ENCODE data around the gene CAMSAP1.

Gene CAMSAP1

DNA sequence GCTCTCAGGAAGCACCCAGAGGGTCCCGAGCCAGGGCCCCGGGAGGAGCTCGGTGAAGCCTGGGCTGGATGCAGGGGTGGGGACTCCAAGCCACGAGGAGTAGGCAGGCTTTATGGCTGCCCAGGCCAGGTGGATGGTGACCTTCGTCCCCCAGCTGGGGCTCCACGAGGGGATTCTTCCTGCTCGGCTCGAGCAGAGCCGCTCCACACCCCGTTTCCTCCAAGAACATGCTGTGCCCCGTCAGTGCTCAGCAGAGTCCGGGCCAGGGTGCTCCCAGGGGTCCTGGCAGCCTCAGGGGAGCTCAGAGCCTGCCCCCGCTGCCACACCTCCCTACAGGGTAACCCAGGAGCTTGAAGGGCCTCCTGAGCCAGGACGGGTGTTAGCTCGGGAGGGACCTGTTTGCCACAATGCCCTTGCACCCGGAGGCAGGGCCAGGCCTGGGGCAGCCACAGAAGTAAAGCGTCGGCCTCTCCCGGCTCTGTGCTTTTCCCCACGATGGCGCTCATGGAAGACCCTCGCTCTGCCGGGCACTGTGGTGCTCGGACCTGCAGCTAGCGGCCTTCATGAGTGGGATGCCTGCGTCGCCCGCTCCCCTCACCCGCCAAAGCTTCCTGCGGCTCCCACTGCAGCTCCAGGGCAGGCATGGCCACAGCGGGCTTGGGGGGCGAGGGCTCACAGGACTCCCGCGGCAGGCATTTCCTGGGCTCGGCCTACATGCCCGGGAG, 118.6 kb downstream of the CAMSAP1 start:
- DNase-seq: no peak

DNA sequence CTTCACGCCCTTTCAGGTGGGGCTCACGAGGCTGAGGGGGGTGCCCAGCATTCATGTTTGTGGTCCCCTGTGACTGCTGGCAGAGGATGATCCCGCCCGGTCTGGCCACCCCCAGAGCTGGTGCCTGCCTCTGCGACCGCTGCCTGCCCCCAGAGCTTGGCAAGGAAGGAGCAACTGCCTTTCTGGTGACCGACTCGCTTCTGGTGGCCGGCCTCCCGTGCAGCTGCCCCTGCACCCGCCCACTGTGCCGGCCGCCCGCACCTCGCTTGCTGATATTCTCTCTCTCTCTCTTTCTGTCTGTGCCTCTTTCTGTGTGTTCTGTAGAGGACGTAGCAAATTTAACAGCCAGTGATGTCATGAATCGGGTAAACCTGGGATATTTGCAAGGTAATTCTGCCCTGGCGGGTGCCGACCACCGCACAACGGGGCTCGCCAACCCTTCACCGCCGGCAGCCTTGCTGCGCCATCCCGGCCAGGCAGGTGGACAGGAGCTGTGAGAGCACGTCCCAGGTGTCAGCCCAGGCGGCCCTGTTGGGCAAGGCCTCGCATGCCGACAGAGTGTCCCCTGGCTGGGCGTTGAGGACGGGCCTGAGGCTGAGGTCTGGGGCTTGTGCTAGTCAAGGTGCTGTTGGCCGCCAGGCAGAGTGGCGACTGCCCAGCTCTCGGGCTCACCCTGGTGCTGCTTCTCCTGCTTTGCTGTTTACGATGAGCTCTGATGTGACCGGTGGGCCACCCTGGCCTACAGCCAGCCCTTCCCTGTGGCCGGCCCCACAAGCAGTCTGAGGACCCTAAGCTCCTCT, 119.4 kb downstream of the CAMSAP1 start:
- no peak for DNase-seq

DNA sequence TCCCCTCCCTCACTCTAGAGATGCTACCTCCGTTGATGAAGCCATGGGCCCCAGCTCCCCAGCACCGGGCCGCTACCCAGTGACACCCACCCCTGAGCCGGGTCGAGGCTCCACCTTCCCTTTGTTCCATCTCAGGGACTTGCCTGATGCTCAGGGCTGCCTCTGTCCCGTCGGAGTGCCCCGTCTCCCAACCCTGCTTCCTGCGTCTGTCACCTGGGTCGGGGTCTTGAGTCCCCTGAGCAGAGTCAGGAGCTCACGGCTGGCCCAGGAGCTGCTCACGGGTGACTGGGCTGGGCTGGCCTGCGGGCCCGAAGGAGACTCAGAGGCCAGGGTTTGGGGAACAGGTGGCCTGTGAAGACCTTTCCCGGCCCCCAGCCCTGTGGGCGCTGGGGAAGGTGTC, 120.0 kb downstream of the CAMSAP1 start:
- no peak for DNase-seq

DNA sequence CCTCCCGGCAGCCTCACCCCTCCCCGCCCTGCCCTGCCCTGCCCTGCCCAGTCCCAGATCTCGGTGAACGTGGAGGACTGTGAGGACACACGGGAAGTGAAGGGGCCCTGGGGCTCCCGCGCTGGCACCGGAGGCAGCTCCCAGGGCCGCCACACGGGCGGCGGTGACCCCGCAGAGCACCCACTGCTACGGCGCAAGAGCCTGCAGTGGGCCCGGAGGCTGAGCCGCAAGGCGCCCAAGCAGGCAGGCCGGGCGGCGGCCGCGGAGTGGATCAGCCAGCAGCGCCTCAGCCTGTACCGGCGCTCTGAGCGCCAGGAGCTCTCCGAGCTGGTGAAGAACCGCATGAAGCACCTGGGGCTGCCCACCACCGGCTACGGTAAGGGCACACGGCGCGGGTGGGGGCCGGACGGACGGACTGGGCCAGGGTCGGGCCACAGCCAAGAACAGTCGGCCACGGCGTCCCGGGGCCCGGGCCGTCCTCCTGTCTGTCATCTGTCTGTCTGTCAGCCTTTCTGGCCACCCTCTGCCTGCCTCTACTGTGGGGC, 121.1 kb downstream of the CAMSAP1 start:
- no peak for DNase-seq

DNA sequence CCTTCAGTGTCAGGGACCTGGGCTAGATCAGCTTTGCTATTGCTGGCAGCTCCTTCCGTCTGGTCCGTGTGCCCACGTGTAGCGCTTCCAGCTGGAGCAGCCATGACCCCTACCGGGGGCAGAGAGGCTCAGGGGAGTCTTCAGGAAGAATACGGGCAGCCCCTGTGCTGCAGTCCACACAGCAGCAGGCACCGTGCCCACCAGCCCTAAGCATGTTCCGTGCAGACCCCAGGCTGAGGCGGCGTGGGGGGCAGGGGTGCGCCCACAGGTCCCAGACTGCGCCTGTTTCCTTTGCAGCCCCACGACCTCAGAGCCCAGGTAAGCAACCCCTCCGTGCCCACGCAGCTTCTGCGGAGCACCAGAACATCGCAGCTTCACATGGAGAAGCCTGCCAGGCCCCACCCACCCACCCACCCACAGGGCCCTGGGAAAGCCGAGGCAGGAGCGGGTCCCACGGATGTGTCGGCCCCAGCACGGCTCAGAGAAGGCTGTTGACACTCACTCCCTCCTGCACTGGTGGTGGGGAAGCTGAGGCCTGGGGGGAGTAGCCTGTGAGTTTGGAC, 122.3 kb downstream of the CAMSAP1 start:
- no peak for DNase-seq

DNA sequence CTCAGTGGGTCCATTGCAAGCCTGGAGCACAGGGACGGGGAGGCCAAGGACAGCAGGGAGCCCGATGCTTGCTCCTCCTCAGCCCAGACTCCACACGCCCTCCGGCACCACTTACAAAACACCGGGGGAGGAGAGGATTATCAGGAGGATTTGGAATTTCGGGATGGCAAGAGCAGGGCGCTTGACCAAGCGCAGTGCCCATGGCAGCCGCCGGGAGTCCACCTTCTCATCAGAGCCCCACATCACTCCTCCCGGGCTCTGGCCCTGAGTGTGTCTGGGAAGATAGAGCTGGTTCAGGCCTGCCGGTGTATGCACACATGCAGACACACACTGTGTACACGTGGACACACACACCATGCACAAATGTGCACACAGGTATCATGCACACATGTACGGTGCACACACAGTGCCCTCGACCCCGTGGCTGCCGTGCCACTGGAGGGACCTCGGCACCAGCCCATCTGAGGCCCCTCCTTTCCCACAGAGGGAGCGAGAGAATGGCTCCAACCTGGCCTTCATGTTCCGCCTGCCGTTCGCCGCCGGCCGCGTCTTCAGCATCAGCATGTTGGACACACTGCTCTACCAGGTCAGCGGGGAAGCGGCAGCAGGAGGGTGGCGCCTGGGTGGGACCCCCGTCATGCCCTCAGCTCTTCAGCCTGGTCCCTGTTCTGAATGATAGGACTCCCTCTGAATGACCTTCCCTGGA, 123.7 kb downstream of the CAMSAP1 start:
- DNase-seq: no peak

DNA sequence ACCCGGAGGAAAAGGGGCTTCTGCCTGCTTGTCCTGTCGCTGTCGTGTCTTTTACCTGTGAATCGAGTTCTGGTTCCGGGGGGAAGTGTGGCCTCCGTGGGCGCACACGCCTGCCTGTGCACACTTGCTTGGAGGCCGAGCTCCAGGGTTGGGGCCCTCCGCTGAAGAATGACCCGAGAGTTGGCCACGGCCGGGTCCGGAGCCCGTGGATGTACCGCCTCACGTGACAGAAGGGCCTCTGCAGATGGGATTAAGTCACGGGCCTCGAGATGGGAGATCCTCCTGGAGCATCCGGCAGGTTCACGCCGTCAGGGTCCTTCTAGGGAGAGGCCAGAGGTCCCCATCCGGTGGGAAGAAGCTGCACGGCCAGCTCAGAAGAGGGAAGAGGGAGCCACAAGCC, 124.4 kb downstream of the CAMSAP1 start:
- no peak for DNase-seq

DNA sequence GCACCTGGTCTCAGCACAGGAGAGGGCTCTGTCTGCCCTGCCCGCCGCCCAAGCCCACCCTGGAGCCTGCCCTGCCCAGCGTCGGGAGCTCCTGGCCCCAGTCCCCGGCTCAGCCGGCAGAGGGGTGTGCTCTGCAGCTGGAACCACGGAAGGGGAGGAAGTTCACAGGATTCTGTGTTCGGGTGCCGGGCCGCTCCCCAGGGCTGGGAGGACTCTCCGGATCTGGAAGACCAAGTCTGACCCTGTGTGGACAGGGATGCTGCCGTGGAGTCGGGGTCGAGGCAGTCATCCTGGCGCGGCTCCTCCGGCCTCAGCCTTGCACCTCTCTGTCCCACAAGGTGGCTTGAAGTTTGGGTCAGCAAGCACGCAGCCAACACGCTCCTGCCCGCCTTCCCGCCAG, 126.7 kb downstream of the CAMSAP1 start:
- DNase-seq: no peak

DNA sequence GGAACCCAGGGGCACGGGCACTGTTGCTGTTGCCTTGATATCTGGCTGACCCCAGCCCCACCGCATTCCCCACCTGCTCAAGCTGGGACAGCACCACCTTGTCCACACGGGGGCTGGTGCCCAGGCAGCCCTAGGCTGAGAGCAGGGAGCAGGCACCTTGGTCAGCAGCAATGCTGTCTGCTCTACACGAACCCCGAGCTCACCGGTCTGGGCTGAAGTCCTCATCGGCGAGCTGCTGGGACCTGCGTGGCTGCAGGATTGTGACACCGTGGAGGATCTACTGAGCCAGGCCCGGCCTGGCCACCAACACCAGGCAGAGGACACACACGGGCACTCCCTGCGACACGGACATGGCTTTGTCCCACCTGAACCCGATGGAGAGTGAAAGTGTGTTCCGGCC, 127.3 kb downstream of the CAMSAP1 start:
- no peak for DNase-seq

DNA sequence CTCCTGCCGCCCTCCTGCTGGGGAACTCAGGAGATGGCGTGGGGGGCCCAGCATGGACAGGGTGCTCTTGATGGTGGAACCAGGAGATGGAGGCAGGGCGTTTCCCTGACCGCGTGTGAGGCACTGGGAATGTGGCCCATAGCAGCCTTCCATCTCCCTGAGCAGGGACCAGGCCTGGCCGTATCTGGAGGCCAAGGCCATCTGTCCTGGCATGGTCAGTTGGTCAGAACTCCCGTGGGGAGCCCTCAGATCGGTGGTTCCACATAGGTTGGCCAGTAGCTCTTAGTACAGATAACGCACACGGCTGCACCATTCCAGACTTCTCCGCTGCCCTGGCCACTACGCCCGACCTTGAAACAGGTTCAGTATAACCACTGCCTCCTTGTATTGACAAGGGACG, 127.8 kb downstream of the CAMSAP1 start:
- no peak for DNase-seq

DNA sequence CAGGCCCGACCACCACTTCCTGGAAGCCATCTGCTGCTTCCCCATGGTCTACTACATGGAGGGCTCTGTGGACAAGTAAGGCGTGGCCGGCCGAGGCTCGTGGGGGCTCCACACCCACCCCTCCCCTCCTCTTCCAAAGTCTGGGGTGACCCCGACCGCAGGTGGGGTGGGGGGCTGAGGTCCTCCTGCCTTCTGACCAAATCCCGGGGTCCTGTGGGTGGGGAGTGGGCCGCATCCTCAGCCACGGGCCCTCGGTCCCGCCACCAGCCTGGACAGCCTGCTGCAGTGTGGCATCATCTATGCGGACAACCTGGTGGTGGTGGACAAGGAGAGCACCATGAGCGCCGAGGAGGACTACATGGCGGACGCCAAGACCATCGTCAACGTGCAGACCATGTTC, 128.9 kb downstream of the CAMSAP1 start:
- no peak for DNase-seq

DNA sequence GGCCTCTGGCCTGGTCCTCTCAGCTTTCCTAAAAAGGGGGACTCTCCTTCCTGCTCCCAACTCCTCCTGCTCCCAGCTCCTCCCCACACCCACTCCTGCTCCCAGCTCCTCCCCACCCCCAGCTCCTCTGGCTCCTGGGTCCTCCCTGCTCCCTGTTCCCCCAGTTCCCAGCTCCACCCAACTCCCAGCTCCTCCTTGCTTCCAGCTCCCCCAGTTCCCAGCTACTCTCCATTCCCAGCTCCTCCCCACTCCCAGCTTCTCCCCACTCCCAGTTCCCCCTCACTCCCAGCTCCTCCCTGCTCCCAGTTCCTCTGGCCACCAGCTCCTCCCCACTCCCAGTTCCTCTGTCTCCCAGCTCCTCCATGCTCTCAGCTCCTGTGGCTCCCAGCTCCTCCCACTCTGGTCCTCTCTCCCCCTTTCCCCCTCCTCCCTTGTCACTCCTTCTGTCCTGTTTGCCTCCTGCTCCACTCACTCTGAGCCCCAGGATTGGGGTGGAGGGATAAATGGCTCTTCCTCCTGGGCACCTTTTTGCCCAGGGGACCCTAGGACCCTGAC, 129.6 kb downstream of the CAMSAP1 start:
- no peak for DNase-seq

DNA sequence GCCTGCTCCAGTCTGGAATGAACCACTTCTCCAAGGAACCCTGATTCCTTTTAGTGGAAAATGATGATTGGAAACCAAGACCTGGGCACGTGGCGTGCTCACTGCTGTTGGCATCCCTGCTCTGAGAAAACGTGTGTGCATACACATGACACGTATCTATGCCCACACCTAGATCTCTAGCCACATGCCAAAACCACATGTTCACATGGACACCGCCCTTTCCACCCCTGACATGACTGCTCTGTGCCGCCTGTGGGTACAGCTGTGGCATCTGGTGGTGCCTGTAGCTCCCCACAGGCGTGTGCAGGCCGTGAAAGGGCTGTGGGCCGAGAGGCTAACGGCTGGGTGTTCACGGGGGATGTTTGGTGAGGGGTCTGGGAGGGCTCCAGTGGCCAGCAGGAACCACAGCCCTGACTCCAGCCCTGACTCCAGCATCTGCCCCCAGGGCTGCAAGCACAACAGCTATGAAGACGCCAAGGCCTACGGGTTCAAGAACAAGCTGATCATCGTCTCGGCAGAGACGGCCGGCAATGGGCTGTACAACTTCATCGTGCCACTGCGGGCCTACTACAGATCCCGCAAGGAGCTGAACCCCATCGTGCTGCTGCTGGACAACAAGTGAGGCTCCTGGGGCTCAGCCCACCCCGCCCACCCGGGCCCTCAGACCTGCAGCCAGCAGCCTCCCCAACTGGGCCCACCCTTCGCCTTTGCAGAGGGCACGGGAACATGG, 130.3 kb downstream of the CAMSAP1 start:
- DNase-seq: no peak

DNA sequence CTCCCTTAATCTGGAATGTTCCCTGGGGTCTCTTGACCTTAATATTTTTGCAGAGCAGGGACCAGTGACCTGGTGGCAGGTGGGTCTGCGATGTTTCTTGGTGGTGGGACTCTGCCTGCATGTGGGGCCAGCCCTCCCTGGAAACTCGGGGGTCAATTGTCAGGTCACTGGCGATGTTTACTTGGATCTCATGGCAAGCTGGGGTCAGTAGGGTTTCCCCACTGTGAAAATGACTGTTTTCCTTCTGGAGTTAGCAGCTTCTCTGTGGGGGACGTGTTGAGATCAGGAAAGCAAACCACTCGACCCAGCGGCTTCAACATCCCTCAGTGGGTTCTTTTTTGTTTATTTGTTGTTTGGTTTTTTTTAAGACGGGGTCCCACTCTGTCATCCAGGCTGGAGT, 131.4 kb downstream of the CAMSAP1 start:
- DNase-seq: no peak

DNA sequence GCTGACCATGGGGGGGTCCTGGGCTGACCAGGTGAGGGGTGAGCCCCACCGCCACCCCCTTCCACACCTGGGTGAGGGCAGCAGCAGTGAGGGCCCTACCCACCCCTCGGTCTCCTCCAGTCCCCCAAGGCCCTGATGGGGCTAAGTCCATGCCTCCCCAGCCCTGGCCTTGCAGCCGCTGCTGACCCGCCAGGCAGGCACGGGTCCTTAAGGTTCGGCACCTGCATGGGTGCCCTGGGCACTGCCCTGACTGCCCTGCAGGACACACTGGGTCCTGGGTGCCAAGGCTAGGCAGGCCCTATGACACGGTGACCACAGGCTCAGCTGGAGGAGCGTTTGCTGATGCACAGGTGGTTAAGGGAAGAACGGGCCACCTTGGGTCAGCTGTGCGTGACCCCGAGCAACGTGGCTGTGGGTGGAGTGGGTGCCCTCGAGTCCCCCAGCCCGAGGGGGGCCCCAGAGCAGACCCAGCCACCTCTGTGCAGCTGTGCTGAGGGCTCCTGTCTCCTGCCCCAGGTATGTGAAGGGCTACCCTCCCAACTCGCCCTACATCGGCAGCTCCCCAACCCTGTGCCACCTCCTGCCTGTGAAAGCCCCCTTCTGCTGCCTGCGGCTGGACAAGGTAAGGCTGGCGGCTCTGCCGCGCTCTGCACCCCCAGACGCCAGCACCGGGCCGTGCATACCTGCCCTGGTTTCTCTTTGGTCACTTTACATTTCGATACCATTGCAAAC, 132.4 kb downstream of the CAMSAP1 start:
- no peak for DNase-seq

DNA sequence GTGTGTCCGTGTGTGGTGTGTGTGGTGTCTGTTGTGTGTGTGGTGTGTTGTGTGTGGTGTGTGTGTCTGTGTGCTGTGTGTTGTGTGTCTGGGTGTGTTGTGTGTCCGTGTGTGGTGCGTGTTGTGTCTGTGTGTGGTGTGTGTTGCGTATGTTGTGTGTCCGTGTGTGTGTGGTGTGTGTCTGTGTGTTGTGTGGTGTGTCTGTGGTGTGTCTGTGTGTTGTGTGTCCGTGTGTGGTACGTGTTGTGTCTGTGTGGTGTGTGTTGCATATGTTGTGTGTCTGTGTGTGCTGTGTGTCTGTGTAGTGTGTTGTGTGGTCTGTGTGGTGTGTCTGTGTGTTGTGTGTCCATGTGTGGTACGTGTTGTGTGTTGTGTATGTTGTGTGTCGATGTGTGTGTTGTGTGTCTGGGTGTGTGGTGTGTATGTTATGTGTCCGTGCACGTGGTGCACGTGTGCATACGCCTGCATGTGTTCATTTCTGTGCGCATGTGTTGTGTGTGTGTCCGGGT, 133.1 kb downstream of the CAMSAP1 start:
- DNase-seq: no peak

DNA sequence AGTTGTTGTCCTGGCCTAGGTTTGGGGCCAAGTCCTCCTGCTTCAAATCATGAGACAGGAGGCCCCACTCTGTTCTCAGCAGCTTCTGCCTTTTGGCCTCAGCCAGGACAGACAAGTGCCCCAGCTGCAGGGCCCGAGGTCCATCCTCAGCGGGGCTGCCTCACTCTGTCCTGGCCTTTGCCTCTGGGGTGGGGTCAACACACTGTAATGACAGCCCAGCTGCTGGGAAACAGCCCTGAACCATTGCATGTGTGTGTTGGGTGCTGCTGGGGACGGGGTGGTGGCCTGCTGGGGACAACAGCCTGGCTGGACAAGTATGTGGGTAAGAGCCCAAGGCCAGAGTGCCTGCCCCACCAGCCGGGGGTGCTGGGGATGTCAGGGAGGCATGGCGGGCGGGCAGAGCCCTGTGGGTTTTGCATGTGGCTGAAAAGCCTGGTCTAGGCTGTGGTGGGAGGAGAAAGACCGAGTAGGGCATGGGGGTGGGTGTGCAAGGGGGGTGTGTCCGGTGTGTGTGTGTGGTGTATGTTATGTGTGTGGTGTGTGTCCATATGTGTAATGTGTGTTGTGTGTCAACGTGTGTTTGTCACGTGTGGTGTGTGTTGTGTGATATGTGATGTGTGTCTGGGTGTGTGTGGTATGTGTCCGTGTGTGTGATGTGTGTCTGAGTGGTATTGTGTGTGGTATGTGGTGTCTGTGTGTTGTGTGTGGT, 133.7 kb downstream of the CAMSAP1 start:
- no peak for DNase-seq

DNA sequence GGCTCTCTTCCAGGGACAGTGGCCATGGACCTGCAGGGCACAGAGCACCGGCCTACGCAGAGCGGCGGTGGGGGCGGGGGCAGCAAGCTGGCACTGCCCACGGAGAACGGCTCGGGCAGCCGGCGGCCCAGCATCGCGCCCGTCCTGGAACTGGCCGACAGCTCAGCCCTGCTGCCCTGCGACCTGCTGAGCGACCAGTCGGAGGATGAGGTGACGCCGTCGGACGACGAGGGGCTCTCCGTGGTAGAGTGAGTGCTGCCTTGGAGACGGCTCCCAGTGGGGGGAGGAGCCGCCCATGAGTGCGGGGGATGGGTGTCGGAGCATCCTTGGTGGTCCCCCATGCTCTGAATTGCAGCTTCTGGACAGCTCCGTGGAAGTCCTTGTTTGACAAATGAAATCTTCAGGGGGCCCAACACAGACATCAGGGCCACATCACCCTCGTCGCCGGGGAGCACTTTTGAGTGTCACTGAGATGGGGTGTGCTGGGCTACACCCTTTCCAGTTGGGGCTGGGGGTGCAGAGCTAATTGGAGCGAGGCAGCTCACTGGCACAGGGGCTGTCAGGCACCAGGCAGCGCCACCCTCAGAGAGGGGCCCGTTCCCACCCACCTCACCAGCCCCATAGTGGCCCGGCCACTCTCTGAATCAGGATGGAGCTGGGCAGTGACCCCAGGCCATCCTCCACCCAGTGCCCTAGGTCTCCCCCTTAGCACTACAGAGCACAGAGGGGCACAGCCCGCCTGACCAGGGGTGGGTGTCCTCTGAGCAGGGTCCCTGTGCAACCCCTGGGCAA, 134.4 kb downstream of the CAMSAP1 start:
- DNase-seq: no peak

DNA sequence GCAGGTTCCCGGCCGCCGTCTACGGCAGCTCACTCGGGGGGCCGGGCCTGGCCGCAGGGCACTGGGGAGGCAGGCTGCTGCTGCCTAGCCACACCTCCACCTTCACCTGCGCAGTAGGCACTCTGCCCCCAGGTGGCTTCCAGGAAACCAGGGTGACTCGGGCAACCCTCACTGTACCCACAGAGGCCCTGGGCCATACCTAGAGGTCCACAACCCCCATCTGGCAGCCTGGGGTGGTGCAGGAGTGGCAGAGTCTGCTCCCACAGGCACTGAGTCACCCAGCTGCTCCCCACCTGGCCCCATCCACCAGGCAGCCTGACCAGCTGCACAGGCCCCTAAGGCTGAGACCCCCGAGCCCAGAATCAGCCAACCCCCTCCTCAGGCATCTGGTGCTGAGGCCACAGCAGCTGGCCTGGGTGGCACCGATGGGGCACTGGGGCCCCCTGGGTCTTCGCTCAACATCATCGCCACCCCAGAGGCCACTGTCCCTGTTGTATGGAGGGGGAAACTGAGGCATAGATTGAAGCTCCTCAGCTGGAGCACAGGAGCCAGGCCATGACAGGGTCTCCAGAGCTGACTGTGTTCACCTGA, 135.2 kb downstream of the CAMSAP1 start:
- DNase-seq: no peak
